Epithelial cell of proximal tubule (primary cell): ENCODE measurements around the gene TOLLIP. TPM values are rescaled to one million over a fixed set of nuclear protein-coding genes. Genes with fewer than 3 reads are reported as not detected.
"Not testable (repeated sequence)": the region's sequence is repeated elsewhere in the genome, so short reads cannot be mapped to it uniquely, and the experiment has no call there.

Experiments used
- DNase-seq: peaks from one replicate; pipeline ENCODE4 v3.0.0-alpha.2; 2011; ENCODE audit warnings: low read depth
- H3K4me3 ChIP-seq: 2 replicates; pipeline ENCODE4 v1.5.1; 2011; ENCODE audit warnings: low read depth, mild to moderate bottlenecking, low read length
- total RNA-seq: library from RNA; depleted of rRNA; stranded (reverse); fragments of >200 nt; gene quantifications from 2 replicates; pipeline ENCODE4 v1.2.3, GENCODE V29; 2015
- TF ChIP-seq, protein P1 (sequence below): conservative IDR thresholded peaks from 2 replicates; pipeline ENCODE4 v1.5.1; 2012; ENCODE audit warnings: low read depth, mild to moderate bottlenecking, low read length

The TOLLIP gene
- total RNA-seq, 1 donor from 2014 or later = 22.0 TPM

GRCh38 chr11:1272531-1272930, 36.9 kb downstream of the TOLLIP start:
- H3K4me3 ChIP-seq = no peak overlapping the region
- no peak for DNase-seq
- TF ChIP-seq, protein P1, sequence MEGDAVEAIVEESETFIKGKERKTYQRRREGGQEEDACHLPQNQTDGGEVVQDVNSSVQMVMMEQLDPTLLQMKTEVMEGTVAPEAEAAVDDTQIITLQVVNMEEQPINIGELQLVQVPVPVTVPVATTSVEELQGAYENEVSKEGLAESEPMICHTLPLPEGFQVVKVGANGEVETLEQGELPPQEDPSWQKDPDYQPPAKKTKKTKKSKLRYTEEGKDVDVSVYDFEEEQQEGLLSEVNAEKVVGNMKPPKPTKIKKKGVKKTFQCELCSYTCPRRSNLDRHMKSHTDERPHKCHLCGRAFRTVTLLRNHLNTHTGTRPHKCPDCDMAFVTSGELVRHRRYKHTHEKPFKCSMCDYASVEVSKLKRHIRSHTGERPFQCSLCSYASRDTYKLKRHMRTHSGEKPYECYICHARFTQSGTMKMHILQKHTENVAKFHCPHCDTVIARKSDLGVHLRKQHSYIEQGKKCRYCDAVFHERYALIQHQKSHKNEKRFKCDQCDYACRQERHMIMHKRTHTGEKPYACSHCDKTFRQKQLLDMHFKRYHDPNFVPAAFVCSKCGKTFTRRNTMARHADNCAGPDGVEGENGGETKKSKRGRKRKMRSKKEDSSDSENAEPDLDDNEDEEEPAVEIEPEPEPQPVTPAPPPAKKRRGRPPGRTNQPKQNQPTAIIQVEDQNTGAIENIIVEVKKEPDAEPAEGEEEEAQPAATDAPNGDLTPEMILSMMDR = no peak

DNA sequence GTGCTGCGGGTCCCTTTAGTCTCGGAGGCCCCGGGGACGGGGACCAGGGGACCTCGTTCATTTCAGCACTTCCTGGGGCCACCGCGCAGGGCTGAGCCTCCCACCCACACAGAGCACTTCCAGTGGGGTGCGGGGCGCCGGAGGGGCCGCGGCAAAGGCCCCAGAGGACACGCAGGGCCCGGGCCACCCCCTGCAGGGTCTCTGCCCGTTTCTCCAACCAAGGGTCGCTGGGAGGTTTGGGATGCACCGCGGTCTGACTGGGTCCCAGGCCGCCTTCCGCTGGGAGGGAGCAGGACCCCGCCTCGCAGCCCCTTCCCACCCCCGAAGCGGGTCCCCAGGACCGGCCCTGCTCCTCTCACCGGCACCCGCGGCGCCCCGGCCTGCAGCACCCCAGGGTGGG, 37.5 kb downstream of the TOLLIP start:
- DNase-seq = no peak
- H3K4me3 ChIP-seq = no peak overlapping the region
- TF ChIP-seq, protein P1 = no peak

GRCh38 chr11:1271406-1271805, 38.0 kb downstream of the TOLLIP start:
- DNase-seq = no peak
- TF ChIP-seq, protein P1 = no peak
- H3K4me3 ChIP-seq = no peak overlapping the region

DNA sequence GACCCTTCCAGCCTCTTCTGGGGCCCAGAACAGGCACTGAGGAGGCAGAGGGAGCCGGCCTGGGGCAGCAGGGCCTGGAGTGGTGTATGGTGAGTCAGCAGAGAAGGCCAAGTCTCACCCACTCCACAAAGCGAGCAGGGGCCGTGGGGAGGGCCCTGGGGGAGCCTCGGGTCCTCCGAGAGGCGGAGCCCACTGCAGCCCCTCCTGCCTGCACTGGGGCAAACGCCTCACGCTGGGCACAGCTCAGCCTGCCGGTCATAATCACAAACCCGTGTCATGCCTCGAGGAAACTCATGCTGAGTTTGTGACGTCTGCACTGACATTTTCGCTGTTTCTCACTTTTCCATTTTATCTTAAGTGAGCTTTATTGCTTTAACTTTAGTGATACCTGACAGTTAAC, 38.4 kb downstream of the TOLLIP start:
- DNase-seq = no peak
- H3K4me3 ChIP-seq = no peak overlapping the region
- TF ChIP-seq, protein P1 = no peak

- DNase-seq = no peak
- TF ChIP-seq, protein P1 = no peak
- H3K4me3 ChIP-seq = no peak overlapping the region
Measured at GRCh38 chr11:1270476-1270875, 39.0 kb downstream of the TOLLIP start.

DNA sequence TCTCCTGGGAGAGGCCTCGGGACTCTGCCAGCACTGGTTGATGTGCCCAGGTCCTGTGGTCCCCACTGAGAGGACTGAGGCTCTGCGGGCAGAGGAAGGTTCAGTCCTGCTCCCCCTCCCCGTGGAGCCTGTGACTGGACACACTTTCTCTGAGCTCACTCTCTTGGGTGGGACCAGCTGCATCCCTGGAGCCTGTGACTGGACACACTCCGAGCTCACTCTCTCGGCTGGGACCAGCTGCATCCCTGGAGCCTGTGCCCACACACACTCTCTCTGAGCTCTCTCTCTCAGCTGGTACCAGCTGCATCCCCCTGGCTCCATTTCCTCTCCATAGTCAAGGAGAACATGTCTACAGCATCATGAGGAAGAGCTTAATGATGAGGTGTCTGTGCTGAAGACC, 39.5 kb downstream of the TOLLIP start:
- DNase-seq = no peak
- TF ChIP-seq, protein P1 = no peak
- H3K4me3 ChIP-seq = no peak overlapping the region

GRCh38 chr11:1267441-1268100, 41.9 kb downstream of the TOLLIP start:
- TF ChIP-seq, protein P1 = no peak
- H3K4me3 ChIP-seq = no peak overlapping the region
- no peak for DNase-seq

GRCh38 chr11:1266976-1267375, 42.5 kb downstream of the TOLLIP start:
- DNase-seq, H3K4me3 ChIP-seq: not testable (repeated sequence)

DNA sequence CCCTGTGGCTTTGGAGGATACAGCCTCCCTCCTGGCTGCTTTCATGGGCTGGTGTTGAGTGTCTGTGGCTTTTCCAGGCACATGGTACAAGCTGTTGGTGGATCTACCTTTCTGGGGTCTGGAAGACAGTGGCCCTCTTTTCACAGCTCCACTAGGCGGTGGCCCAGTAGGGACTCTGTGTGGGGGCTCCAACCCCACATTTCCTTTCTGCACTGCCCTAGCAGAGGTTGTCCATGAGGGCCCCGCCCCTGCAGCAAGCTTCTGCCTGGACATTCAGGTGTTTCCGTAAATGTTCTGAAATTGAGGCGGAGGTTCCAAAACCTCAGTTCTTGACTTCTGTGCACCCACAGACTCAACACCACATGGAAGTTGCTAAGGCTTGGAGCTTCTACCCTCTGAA, 44.0 kb downstream of the TOLLIP start:
- not testable (repeated sequence) for DNase-seq, H3K4me3 ChIP-seq
